Ovary (tissue), 3 donors: ENCODE results near the gene GFY.

Experiments used
- POLR2A ChIP-seq: fragments of 450-650 bp; IDR thresholded peaks from one replicate; pipeline ENCODE4 v1.6.1; 2017; ENCODE audit warnings: antibody characterized with exemption, mild to moderate bottlenecking, moderate library complexity
- TF ChIP-seq, protein P1 (sequence below), 3 donors: fragments of 450-650 bp in 2 of 3; fragments of 200-600 bp in 1 of 3; IDR thresholded peaks; one replicate each; pipeline versions ENCODE4 v1.5.1 to v1.8.0; 2016 to 2022; ENCODE audit warnings: antibody characterized with exemption in 3 of 3, mild to moderate bottlenecking in 1 of 3
- donor health status: DM: no; HTN: no; CAD: no.

DNA sequence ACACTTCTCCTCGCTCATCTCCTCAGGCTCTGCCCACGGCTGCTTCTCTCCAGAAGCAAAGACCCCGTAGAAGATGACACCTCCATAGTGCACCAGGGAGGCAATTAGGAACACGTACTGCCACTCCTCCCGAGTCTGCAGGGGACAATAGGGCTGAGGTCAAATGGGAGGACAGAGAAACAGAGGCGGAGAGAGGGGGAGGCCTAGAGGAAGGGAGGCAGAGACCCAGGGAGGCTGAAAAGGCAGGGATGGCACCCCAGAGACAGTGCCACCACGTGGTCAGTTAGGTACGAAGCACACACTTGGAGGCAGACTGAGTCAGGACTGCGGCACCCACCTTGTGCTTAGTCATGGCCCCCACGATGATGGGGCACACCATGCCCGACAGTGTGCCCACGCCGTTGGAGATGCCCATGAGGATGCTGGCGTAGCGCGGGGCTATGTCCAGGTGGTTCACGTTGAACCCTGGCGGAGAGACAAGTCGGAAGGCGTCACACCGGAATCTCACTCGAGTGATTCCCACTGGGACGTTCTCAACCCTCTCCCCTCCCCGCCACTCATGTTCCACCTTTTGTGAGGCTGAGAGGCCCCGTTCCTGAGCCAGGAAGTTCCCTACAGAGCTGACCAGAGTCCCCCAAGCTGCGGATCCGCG is 5.6 kb downstream of the GFY start:
- TF ChIP-seq, protein P1, sequence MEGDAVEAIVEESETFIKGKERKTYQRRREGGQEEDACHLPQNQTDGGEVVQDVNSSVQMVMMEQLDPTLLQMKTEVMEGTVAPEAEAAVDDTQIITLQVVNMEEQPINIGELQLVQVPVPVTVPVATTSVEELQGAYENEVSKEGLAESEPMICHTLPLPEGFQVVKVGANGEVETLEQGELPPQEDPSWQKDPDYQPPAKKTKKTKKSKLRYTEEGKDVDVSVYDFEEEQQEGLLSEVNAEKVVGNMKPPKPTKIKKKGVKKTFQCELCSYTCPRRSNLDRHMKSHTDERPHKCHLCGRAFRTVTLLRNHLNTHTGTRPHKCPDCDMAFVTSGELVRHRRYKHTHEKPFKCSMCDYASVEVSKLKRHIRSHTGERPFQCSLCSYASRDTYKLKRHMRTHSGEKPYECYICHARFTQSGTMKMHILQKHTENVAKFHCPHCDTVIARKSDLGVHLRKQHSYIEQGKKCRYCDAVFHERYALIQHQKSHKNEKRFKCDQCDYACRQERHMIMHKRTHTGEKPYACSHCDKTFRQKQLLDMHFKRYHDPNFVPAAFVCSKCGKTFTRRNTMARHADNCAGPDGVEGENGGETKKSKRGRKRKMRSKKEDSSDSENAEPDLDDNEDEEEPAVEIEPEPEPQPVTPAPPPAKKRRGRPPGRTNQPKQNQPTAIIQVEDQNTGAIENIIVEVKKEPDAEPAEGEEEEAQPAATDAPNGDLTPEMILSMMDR (IDR thresholded peaks at IDR 0.05): no peak
- no peak for TF ChIP-seq POLR2A
